ENCODE data around the gene TRH. TPM values are rescaled to one million over a fixed set of nuclear protein-coding genes. Genes with fewer than 3 reads are reported as not detected.

The TRH gene, protein sequence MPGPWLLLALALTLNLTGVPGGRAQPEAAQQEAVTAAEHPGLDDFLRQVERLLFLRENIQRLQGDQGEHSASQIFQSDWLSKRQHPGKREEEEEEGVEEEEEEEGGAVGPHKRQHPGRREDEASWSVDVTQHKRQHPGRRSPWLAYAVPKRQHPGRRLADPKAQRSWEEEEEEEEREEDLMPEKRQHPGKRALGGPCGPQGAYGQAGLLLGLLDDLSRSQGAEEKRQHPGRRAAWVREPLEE
- total RNA-seq (under 1 TPM in 1 of 10 donors, not detected in 9; 0.28 TPM), polyA plus RNA-seq (under 1 TPM in 1 of 2 donors, not detected in 1; 0.01 TPM)
- long read RNA-seq, donor 1, result 0 reads
- long read RNA-seq, donor 2, result 0 reads
- long read RNA-seq, donor 3, result 0 reads

DNA sequence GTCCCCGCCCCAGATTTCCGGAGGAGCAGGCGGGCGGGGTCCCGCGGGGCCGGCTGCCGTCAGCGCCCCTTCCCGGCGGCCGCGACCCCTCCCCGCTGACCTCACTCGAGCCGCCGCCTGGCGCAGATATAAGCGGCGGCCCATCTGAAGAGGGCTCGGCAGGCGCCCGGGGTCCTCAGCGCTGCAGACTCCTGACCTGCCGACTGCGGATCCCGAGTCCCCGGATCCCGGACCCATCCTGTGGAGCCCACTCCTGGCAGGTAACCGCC is at the start of gene TRH:
TRH (plus strand) TSS at position 157 of the 269 bp plus-strand sequence. CDS start 1,097 bp downstream, outside the sequence.
- ATAC-seq, result peak in 1 of 8 donors; percentile 16
- peaks cover 9 to 62% (median 60%) of the 10 kb centered on the region in 7 donors for H3K27me3 ChIP-seq
- WGBS, 2 donors, result 1% methylated on average over 29 to 30 of the region's 30 CpGs

GRCh38 chr3:129927072-129927471 is 47.4 kb upstream of the TRH start:
- Histone ChIP-seq H3K4me1 (no peaks in the 10 kb centered on the region), H3K4me3 (no peak overlapping the region), H3K9me3 (peaks cover 0 to 55% (median 19%) of the 10 kb centered on the region in 11 donors), H3K27me3 (peaks cover 0 to 7% (median 0%) of the 10 kb centered on the region in 7 donors), H3K27ac (no peak overlapping the region), H3K36me3 (no peaks in the 10 kb centered on the region)
- intact Hi-C loops (cut with DNase I), result loop anchor here in 1 of 10 donors (10.0 kb wide), 1 partner anchor 292 kb away; no protein-coding TSS in a partner anchor
- TF ChIP-seq CTCF (IDR thresholded peaks at IDR 0.05), result no peak
- WGBS, 2 donors, result 60 to 66% methylated on average over 5 of the region's 5 CpGs
- DNase-seq, result no peak
- no peak for ATAC-seq

More for the DNA sequence above, at the start of gene TRH:
- H3K27ac ChIP-seq, result no peak within 1 kb of the TSS
- peak within 1 kb of the TSS in 8 of 10 donors; percentile 14 to 35 (median 28) for H3K4me3 ChIP-seq
- peaks cover 4 to 18% (median 15%) of the 10 kb centered on the region in 9 donors for H3K4me1 ChIP-seq
- DNase-seq, result no peak
- no peaks in the 10 kb centered on the region for H3K9me3 ChIP-seq
- H3K36me3 ChIP-seq, result no peaks in the 10 kb centered on the region
- intact Hi-C loops (cut with DNase I), result no loop called here
- no peak for TF ChIP-seq CTCF (IDR thresholded peaks at IDR 0.05)

DNA sequence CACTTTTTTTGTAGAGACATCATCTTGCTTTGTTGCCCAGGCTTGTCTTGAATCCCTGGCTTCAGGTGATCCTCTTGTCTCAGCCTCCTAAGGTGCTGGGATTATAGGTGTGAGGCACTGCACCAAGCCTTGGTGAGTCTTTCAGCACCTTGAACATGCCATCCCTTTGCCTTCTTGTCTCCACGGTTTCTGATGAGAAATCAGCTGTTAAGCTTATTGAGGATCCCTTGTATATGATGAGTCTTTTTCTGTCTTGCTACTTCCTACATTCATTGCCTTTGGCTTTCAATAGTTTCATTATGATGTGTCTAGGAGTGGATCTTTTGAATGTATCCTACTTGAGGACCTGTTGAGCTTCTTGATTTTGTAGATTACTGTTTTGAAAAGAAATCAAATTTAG is 45.1 kb upstream of the TRH start:
- DNase-seq (no peak), ATAC-seq (no peak)
- H3K4me3 ChIP-seq, result no peak overlapping the region
- peaks cover 0 to 7% (median 5%) of the 10 kb centered on the region in 7 donors for H3K27me3 ChIP-seq
- H3K36me3 ChIP-seq, result no peaks in the 10 kb centered on the region
- H3K4me1 ChIP-seq, result peaks cover 0 to 3% (median 0%) of the 10 kb centered on the region in 9 donors
- H3K9me3 ChIP-seq, result peaks cover 0 to 40% (median 15%) of the 10 kb centered on the region in 11 donors
- TF ChIP-seq CTCF (IDR thresholded peaks at IDR 0.05), result no peak
- no peak overlapping the region for H3K27ac ChIP-seq
- intact Hi-C loops (cut with DNase I), result loop anchor here in 1 of 10 donors (10.0 kb wide), 1 partner anchor 295 kb away; no protein-coding TSS in a partner anchor
- WGBS, 2 donors, result 75 to 81% methylated on average over 1 of the region's 1 CpG

GRCh38 chr3:129933471-129933870 is 41.0 kb upstream of the TRH start:
- Histone ChIP-seq H3K27me3 (peaks cover 0 to 5% (median 0%) of the 10 kb centered on the region in 7 donors), H3K4me3 (no peak overlapping the region), H3K4me1 (peaks cover 0 to 5% (median 0%) of the 10 kb centered on the region in 9 donors), H3K36me3 (no peaks in the 10 kb centered on the region), H3K9me3 (peaks cover 0 to 33% (median 14%) of the 10 kb centered on the region in 11 donors), H3K27ac (no peak overlapping the region)
- DNase-seq, result no peak
- intact Hi-C loops (cut with DNase I), result loop anchor here (2.0 to 10.0 kb wide), 12 partner anchors 99 to 549 kb away; no protein-coding TSS in a partner anchor
- ATAC-seq, result no peak
- TF ChIP-seq CTCF (IDR thresholded peaks at IDR 0.05), result no peak
- 83 to 86% methylated on average over 4 of the region's 4 CpGs for WGBS, 2 donors
